D341Med (cell line): ENCODE data around the gene CLIC5.

ENCODE experiments used
- DNase-seq: peaks from one replicate; pipeline ENCODE4 v3.0.0; 2012; ENCODE audit warnings: low spot score

The CLIC5 gene

GRCh38 chr6:45997875-45998506 is 17.7 kb downstream of the CLIC5 start:
- no peak for DNase-seq

- DNase-seq: no peak
Measured at GRCh38 chr6:45991189-45991588, 24.5 kb downstream of the CLIC5 start.

- DNase-seq: no peak
Measured at GRCh38 chr6:45990162-45990561, 25.5 kb downstream of the CLIC5 start.

GRCh38 chr6:45988635-45989034 is 27.0 kb downstream of the CLIC5 start:
- DNase-seq: no peak

GRCh38 chr6:45987856-45988255 is 27.8 kb downstream of the CLIC5 start:
- no peak for DNase-seq

GRCh38 chr6:45986746-45987274 is 28.9 kb downstream of the CLIC5 start:
- DNase-seq: no peak

- DNase-seq: no peak
Measured at GRCh38 chr6:45984788-45985425, 30.8 kb downstream of the CLIC5 start.

GRCh38 chr6:45984347-45984746 is 31.3 kb downstream of the CLIC5 start:
- DNase-seq: no peak

GRCh38 chr6:45983062-45983461 is 32.6 kb downstream of the CLIC5 start:
- no peak for DNase-seq

- no peak for DNase-seq
Measured at GRCh38 chr6:45982280-45983036, 33.2 kb downstream of the CLIC5 start.

- DNase-seq: no peak
Measured at GRCh38 chr6:45981046-45981445, 34.6 kb downstream of the CLIC5 start.

GRCh38 chr6:45979311-45979710 is 36.3 kb downstream of the CLIC5 start:
- DNase-seq: no peak

- no peak for DNase-seq
Measured at GRCh38 chr6:45974596-45974995, 41.1 kb downstream of the CLIC5 start.

- no peak for DNase-seq
Measured at GRCh38 chr6:45972795-45973503, 42.7 kb downstream of the CLIC5 start.

GRCh38 chr6:45971287-45971686 is 44.4 kb downstream of the CLIC5 start:
- DNase-seq: no peak

- DNase-seq: no peak
Measured at GRCh38 chr6:45970326-45970725, 45.3 kb downstream of the CLIC5 start.

GRCh38 chr6:45969883-45970282 is 45.8 kb downstream of the CLIC5 start:
- no peak for DNase-seq

GRCh38 chr6:45969026-45969425 is 46.6 kb downstream of the CLIC5 start:
- no peak for DNase-seq

GRCh38 chr6:45967363-45967762 is 48.3 kb downstream of the CLIC5 start:
- no peak for DNase-seq

- DNase-seq: no peak
Measured at GRCh38 chr6:45966797-45967196, 48.9 kb downstream of the CLIC5 start.

GRCh38 chr6:45966340-45966739 is 49.3 kb downstream of the CLIC5 start:
- no peak for DNase-seq

- no peak for DNase-seq
Measured at GRCh38 chr6:45965792-45966191, 49.9 kb downstream of the CLIC5 start.
